ENCODE measurements around the gene CDH4.

Gene CDH4

DNA sequence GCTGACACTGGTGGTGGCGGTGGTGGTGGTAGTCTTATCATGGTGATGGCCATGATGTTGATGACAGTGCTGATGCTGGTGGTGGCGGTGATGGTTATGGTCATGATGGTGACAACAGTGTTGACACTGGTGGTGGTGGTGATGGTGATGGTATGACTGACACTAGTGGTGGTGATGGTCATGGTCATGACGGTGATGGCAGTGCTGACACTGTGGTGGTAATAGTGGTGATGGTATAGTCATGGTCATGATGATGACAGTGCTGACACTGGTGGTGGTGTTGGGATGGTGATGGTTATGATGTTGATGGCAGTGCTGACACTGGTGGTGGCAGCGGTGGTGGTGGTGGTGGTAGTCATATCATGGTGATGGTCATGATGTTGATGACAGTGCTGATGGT, 205.7 kb downstream of the CDH4 start:
- Histone ChIP-seq H3K9me3 (no peaks in the 10 kb centered on the region), H3K27me3 (no peaks in the 10 kb centered on the region), H3K36me3 (no peaks in the 10 kb centered on the region), H3K4me3 (ENCODE audit: low read depth in 1 of 2, low read length in 1 of 2) (no peak overlapping the region), H3K27ac (no peak overlapping the region), H3K4me1 (ENCODE audit: control insufficient read depth in 1 of 2, insufficient read depth in 1 of 2, low read depth in 1 of 2, low read length in 1 of 2) (no peaks in the 10 kb centered on the region)
- TF ChIP-seq, protein P1, sequence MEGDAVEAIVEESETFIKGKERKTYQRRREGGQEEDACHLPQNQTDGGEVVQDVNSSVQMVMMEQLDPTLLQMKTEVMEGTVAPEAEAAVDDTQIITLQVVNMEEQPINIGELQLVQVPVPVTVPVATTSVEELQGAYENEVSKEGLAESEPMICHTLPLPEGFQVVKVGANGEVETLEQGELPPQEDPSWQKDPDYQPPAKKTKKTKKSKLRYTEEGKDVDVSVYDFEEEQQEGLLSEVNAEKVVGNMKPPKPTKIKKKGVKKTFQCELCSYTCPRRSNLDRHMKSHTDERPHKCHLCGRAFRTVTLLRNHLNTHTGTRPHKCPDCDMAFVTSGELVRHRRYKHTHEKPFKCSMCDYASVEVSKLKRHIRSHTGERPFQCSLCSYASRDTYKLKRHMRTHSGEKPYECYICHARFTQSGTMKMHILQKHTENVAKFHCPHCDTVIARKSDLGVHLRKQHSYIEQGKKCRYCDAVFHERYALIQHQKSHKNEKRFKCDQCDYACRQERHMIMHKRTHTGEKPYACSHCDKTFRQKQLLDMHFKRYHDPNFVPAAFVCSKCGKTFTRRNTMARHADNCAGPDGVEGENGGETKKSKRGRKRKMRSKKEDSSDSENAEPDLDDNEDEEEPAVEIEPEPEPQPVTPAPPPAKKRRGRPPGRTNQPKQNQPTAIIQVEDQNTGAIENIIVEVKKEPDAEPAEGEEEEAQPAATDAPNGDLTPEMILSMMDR (IDR thresholded peaks at IDR 0.05), result no peak

GRCh38 chr20:61458146-61458746, 206.2 kb downstream of the CDH4 start:
- no peaks in the 10 kb centered on the region for H3K4me1 ChIP-seq (ENCODE audit: control insufficient read depth in 1 of 2, insufficient read depth in 1 of 2, low read depth in 1 of 2, low read length in 1 of 2)
- H3K27ac ChIP-seq, result no peak overlapping the region
- H3K9me3 ChIP-seq, result no peaks in the 10 kb centered on the region
- H3K4me3 ChIP-seq (ENCODE audit: low read depth in 1 of 2, low read length in 1 of 2), result no peak overlapping the region
- no peaks in the 10 kb centered on the region for H3K27me3 ChIP-seq
- no peaks in the 10 kb centered on the region for H3K36me3 ChIP-seq
- TF ChIP-seq, protein P1 (IDR thresholded peaks at IDR 0.05), result no peak

- Histone ChIP-seq H3K27me3 (no peaks in the 10 kb centered on the region), H3K9me3 (no peaks in the 10 kb centered on the region), H3K4me3 (ENCODE audit: low read depth in 1 of 2, low read length in 1 of 2) (no peak overlapping the region), H3K36me3 (no peaks in the 10 kb centered on the region), H3K4me1 (ENCODE audit: control insufficient read depth in 1 of 2, insufficient read depth in 1 of 2, low read depth in 1 of 2, low read length in 1 of 2) (no peaks in the 10 kb centered on the region), H3K27ac (no peak overlapping the region)
- TF ChIP-seq, protein P1 (IDR thresholded peaks at IDR 0.05), result no peak
Observed at GRCh38 chr20:61459266-61459665, 207.2 kb downstream of the CDH4 start.

GRCh38 chr20:61459705-61460104, 207.6 kb downstream of the CDH4 start:
- Histone ChIP-seq H3K9me3 (no peaks in the 10 kb centered on the region), H3K4me3 (ENCODE audit: low read depth in 1 of 2, low read length in 1 of 2) (no peak overlapping the region), H3K27ac (no peak overlapping the region), H3K27me3 (no peaks in the 10 kb centered on the region), H3K4me1 (ENCODE audit: control insufficient read depth in 1 of 2, insufficient read depth in 1 of 2, low read depth in 1 of 2, low read length in 1 of 2) (no peaks in the 10 kb centered on the region), H3K36me3 (no peaks in the 10 kb centered on the region)
- TF ChIP-seq, protein P1 (IDR thresholded peaks at IDR 0.05), result no peak

GRCh38 chr20:61460261-61461052, 208.4 kb downstream of the CDH4 start:
- H3K27ac ChIP-seq, result no peak overlapping the region
- no peaks in the 10 kb centered on the region for H3K9me3 ChIP-seq
- no peaks in the 10 kb centered on the region for H3K36me3 ChIP-seq
- H3K4me1 ChIP-seq (ENCODE audit: control insufficient read depth in 1 of 2, insufficient read depth in 1 of 2, low read depth in 1 of 2, low read length in 1 of 2), result no peaks in the 10 kb centered on the region
- no peak overlapping the region for H3K4me3 ChIP-seq (ENCODE audit: low read depth in 1 of 2, low read length in 1 of 2)
- TF ChIP-seq, protein P1 (IDR thresholded peaks at IDR 0.05), result no peak
- H3K27me3 ChIP-seq, result no peaks in the 10 kb centered on the region
